Endothelial cell of umbilical vein (primary cell): ENCODE data around the gene KLF1. TPM values are rescaled to one million over a fixed set of nuclear protein-coding genes. Genes with fewer than 3 reads are reported as not detected.

Experiments
- BruUV-seq: library from RNA; stranded (reverse); fragments of 400-500 nt; replicated peaks from 2 replicates; lab custom pipeline; 2021; lab: Mats Ljungman, UMichigan
- CTCF ChIA-PET: fragments of 300-600, 350-600 bp; sonication (Branson Sonifier 250); formaldehyde crosslinking; loops from one replicate; lab custom pipeline; 2021; ENCODE audit warnings: antibody characterized with exemption, inconsistent platforms; lab: Charles Lee
- POLR2A ChIA-PET: fragments of 300-600, 350-600 bp; sonication (Branson Sonifier 250); formaldehyde crosslinking; loops from one replicate; lab custom pipeline; 2021; ENCODE audit warnings: antibody characterized with exemption, inconsistent platforms; lab: Charles Lee
- DNase-seq: peaks from one replicate; pipeline ENCODE4 v3.0.0-alpha.2; 2011; ENCODE audit warnings: low read depth, low spot score
- FAIRE-seq: peaks from 2 replicates; lab custom pipeline; 2011; peaks lifted over from hg19 to GRCh38; lab: Jason Lieb, UNC
- H2AFZ ChIP-seq: 2 replicates; pipeline ENCODE4 v1.6.0; 2012; ENCODE audit warnings: low read depth, low read length, control low read depth, inconsistent platforms
- H3K27ac ChIP-seq: 2 replicates; pipeline ENCODE4 v1.5.1; 2011; ENCODE audit warnings: low read depth, mild to moderate bottlenecking, control low read depth, low read length, moderate library complexity; ENCODE audit not compliant: insufficient read depth
- H3K27me3 ChIP-seq, 2 experiments: 2 replicates each; pipeline versions ENCODE4 v1.6.0 to v1.6.1; 2011; ENCODE audit warnings: low read length in 2 of 2, mixed read lengths in 1 of 2; ENCODE audit not compliant: control insufficient read depth in 2 of 2, insufficient read depth in 2 of 2
- H3K36me3 ChIP-seq, 2 experiments: 2 replicates in 1 of 2; 3 replicates in 1 of 2; pipeline ENCODE4 v1.5.1; 2011; ENCODE audit warnings: low read length in 2 of 2, mild to moderate bottlenecking in 1 of 2, moderate library complexity in 1 of 2; ENCODE audit not compliant: control insufficient read depth in 2 of 2, insufficient read depth in 2 of 2; ENCODE audit errors: extremely low read depth in 1 of 2
- H3K4me1 ChIP-seq: 3 replicates; pipeline ENCODE4 v1.5.1; 2011; ENCODE audit warnings: mild to moderate bottlenecking, low read length; ENCODE audit not compliant: control insufficient read depth, insufficient read depth; ENCODE audit errors: extremely low read depth
- H3K4me2 ChIP-seq: 2 replicates; pipeline ENCODE4 v1.6.1; 2011; ENCODE audit warnings: low read length, control low read depth, mixed read lengths; ENCODE audit not compliant: insufficient read depth
- H3K4me3 ChIP-seq, 3 experiments: fragments of 200-600 bp in 1 of 3; sonication (generic), shearing (Covaris generic) in 1 of 3; replicated peaks in 1 of 3; 2 replicates each; pipeline ENCODE4 v1.5.1; 2011 to 2016; ENCODE audit warnings: control low read depth in 3 of 3, low read length in 3 of 3, mild to moderate bottlenecking in 2 of 3, inconsistent platforms in 1 of 3, low read depth in 1 of 3, moderate library complexity in 1 of 3; ENCODE audit not compliant: insufficient read depth in 1 of 3
- H3K79me2 ChIP-seq: 2 replicates; pipeline ENCODE4 v1.6.0; 2012; ENCODE audit warnings: low read length, inconsistent platforms; ENCODE audit not compliant: control insufficient read depth, insufficient read depth
- H3K9ac ChIP-seq: replicated peaks from 2 replicates; pipeline ENCODE3; 2011; ENCODE audit warnings: low read length, control low read depth; ENCODE audit not compliant: insufficient read depth; ENCODE audit errors: extremely low read depth
- H3K9me1 ChIP-seq: replicated peaks from 3 replicates; pipeline ENCODE4 v1.6.0; 2011; ENCODE audit warnings: mild to moderate bottlenecking, low read length; ENCODE audit not compliant: control insufficient read depth, insufficient read depth; ENCODE audit errors: extremely low read depth
- H3K9me3 ChIP-seq: replicated peaks from 2 replicates; pipeline ENCODE4 v1.5.1; 2012; ENCODE audit warnings: low read length, inconsistent platforms; ENCODE audit not compliant: control insufficient read depth, insufficient read depth
- H4K20me1 ChIP-seq: replicated peaks from 2 replicates; pipeline ENCODE3; 2011; ENCODE audit warnings: mild to moderate bottlenecking, low read length; ENCODE audit not compliant: control insufficient read depth, insufficient read depth; ENCODE audit errors: extremely low read depth
- CTCF ChIP-seq, 2 donors: IDR thresholded peaks; 1 replicate in 1 of 2; 2 replicates in 1 of 2; pipeline ENCODE4 v1.5.1; 2011; ENCODE audit warnings: low read length in 2 of 2, mild to moderate bottlenecking in 2 of 2, moderate library complexity in 2 of 2, control low read depth in 1 of 2, inconsistent platforms in 1 of 2, low read depth in 1 of 2; ENCODE audit not compliant: insufficient read depth in 1 of 2; ENCODE audit errors: extremely low read depth in 1 of 2
- MAX ChIP-seq: IDR thresholded peaks from 2 replicates; pipeline ENCODE4 v1.6.1; 2011; ENCODE audit not compliant: insufficient read depth, insufficient read length
- MYC ChIP-seq: IDR thresholded peaks from one replicate; pipeline ENCODE4 v1.6.1; 2011; ENCODE audit warnings: mild to moderate bottlenecking, low read depth, low read length
- POLR2A ChIP-seq: IDR thresholded peaks from 2 replicates; pipeline ENCODE4 v1.6.1; 2012; ENCODE audit warnings: low read depth, mild to moderate bottlenecking, control low read depth, low read length
- POLR2AphosphoS5 ChIP-seq: IDR thresholded peaks from 2 replicates; pipeline ENCODE4 v1.6.1; 2012; ENCODE audit warnings: low read depth, mild to moderate bottlenecking, control low read depth, low read length, moderate library complexity; ENCODE audit not compliant: insufficient read depth
- dilution Hi-C: fragments of 300-500 bp; cut with MboI; formaldehyde crosslinking; loops from one replicate; pipeline ENCODE4 v1.15.0; 2019; ENCODE audit warnings: low sequenced_read_pairs; ENCODE audit not compliant: extremely low pct_ligation_motif_present
- intact Hi-C: fragments of 100-400 bp; cut with micrococcal nuclease; formaldehyde crosslinking; loops from one replicate; pipeline ENCODE4 v1.10.0; 2022
- polyA plus RNA-seq, 4 experiments: library from polyadenylated mRNA; depleted of rRNA in 3 of 4; stranded (reverse) in 3 of 4; unstranded in 1 of 4; fragments of >200 nt; gene quantifications; 2 replicates each; pipeline versions ENCODE4 v1.2.1 to v1.2.3, GENCODE V29; 2011 to 2012; ENCODE audit warnings: missing spikeins in 1 of 4
- total RNA-seq: library from RNA; stranded (reverse); gene quantifications from 2 replicates; pipeline ENCODE4 v1.2.3, GENCODE V29; 2021

KLF1 gene
- total and polyA plus RNA-seq, 2 donors (not counting 3 experiments of a cell fraction or from before 2014, with no cell fraction given): not detected

DNA sequence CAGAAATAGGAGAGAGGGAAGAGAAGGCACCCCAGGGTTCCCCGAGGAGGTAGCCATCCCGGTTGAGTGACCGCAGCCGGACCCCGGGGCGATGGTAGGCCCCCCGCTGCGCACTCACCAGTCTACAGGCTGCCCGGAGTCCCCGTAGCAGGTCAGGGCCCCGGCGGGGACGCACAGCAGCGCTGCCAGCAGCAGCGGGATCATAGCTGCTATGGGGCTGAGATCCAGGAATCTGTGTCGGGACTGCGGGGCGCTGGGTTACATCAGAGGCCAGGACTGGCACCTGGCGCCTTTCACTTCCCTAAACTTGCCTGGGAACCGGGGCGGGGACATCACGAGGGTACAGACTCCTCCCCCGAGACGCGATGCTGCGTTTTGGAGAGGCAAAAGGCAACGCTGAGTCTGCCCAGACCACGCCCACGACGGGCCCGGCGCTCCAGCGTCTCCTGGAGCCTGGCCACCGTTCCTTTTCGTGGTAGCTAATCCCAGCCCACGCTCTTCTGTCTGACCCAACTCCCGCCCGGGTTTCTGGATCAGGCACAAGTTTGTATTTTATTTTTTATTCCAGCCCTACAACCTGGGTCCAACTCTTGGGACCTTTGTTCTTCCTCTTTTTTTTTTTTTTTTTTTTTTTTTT, 5.7 kb downstream of the KLF1 start, which contains the start of gene DNASE2:
Gene DNASE2, minus strand, starts transcription at position 278 of the 637 bp plus-strand sequence. Its CDS starts 74 bp downstream, at position 204.
- Histone ChIP-seq H3K9me3 (no peaks in the 10 kb centered on the region), H3K9ac (peak within 1 kb of the TSS; percentile 56), H3K27ac (peak within 1 kb of the TSS; percentile 49), H3K9me1 (no peaks in the 10 kb centered on the region), H3K79me2 (no peaks in the 10 kb centered on the region), H4K20me1 (no peaks in the 10 kb centered on the region), H3K4me1 (peaks cover 4% of the 10 kb centered on the region), H2AFZ (peak within 1 kb of the TSS; percentile 70), H3K27me3 (peaks cover 9 to 20% of the 10 kb centered on the region in 2 experiments), H3K4me2 (peak within 1 kb of the TSS; percentile 66), H3K4me3 (peak within 1 kb of the TSS; percentile 25 to 78 (median 49)), H3K36me3 (peaks cover 0 to 5% of the 10 kb centered on the region in 2 experiments)
- dilution Hi-C loops (no loop called here), intact Hi-C loops (loop anchor here (2.0 kb wide), 1 partner anchor 38 kb away; the partner anchor contains the start of gene SYCE2)
- ChIA-PET CTCF (interaction anchor here (1.1 to 3.5 kb wide), 7 partner anchors 10 to 121 kb away, joined by 3 to 22 read pairs (median 12); partner anchors contain the start of gene GCDH), POLR2A (interaction anchor here (1.1 kb wide), 1 partner anchor 10 kb away, joined by 4 read pairs; the partner anchor contains the start of gene GCDH)
- TSS peak; percentile 23 for BruUV-seq
- DNase-seq: peak; percentile 82
- TF ChIP-seq MYC (no peak), MAX (no peak), POLR2A (peak; percentile 36), POLR2AphosphoS5 (peak; percentile 54), CTCF (IDR thresholded peaks at IDR 0.05; ENCODE audit: extremely low read depth in 1 of 2, insufficient read depth in 1 of 2, low read depth in 1 of 2, low read length in 2 of 2) (no peak)
- FAIRE-seq: peak; percentile 94
